B cell (primary cell): ENCODE data around the gene BMP10. TPM values are rescaled to one million over a fixed set of nuclear protein-coding genes. Genes with fewer than 3 reads are reported as not detected.

Source experiments
- ATAC-seq: fragments of 200-7000 bp; cut with Tn5 transposase; one replicate; pipeline ENCODE4 v1.10.0; 2021; ENCODE audit warnings: low read depth, mild to moderate bottlenecking, moderate number of reproducible peaks, moderate library complexity
- CTCF ChIA-PET: fragments of 350-600 bp; sonication (Branson Sonifier 250); formaldehyde crosslinking; loops from one replicate; lab custom pipeline; 2021; ENCODE audit warnings: antibody characterized with exemption, inconsistent platforms; lab: Charles Lee
- POLR2A ChIA-PET: fragments of 350-600 bp; sonication (Branson Sonifier 250); formaldehyde crosslinking; loops from one replicate; lab custom pipeline; 2021; ENCODE audit warnings: antibody characterized with exemption; lab: Charles Lee
- DNase-seq: peaks from one replicate; pipeline ENCODE4 v3.0.0; 2013
- H2AFZ ChIP-seq: 2 replicates; pipeline ENCODE4 v1.6.1; 2012; ENCODE audit warnings: mild to moderate bottlenecking, low read depth, low read length; ENCODE audit not compliant: insufficient read depth, poor library complexity, severe bottlenecking
- H3K27ac ChIP-seq, 2 donors: 1 replicate in 1 of 2; 2 replicates in 1 of 2; pipeline ENCODE4 v1.5.1; 2012 to 2013; ENCODE audit warnings: low read length in 2 of 2, mild to moderate bottlenecking in 2 of 2, moderate library complexity in 1 of 2
- H3K27me3 ChIP-seq, 4 experiments: fragments of 200-600 bp in 1 of 4; sonication (generic) in 1 of 4; replicated peaks in 1 of 4; 1 replicate in 2 of 4; 2 replicates in 2 of 4; pipeline versions ENCODE4 v1.6.1 to v1.7.0; 2013 to 2016; ENCODE audit warnings: low read length in 3 of 4, mild to moderate bottlenecking in 2 of 4, mixed read lengths in 1 of 4, moderate library complexity in 1 of 4; ENCODE audit not compliant: insufficient read depth in 4 of 4, control insufficient read depth in 3 of 4; ENCODE audit errors: control extremely low read depth in 1 of 4
- H3K36me3 ChIP-seq, 2 experiments: replicated peaks in 1 of 2; 1 replicate in 1 of 2; 2 replicates in 1 of 2; pipeline versions ENCODE4 v1.6.1 to v1.7.1; 2013; ENCODE audit warnings: low read length in 1 of 2; ENCODE audit not compliant: insufficient read depth in 2 of 2, control insufficient read depth in 1 of 2; ENCODE audit errors: control extremely low read depth in 1 of 2, extremely low read depth in 1 of 2
- H3K4me1 ChIP-seq, 2 donors: fragments of 200-600 bp in 1 of 2; sonication (generic) in 1 of 2; 1 replicate in 1 of 2; 2 replicates in 1 of 2; pipeline versions ENCODE4 v1.5.1 to v1.6.1; 2013 to 2017; ENCODE audit warnings: low read length in 2 of 2; ENCODE audit not compliant: control insufficient read depth in 2 of 2, insufficient read depth in 2 of 2
- H3K4me2 ChIP-seq: replicated peaks from 2 replicates; pipeline ENCODE3; 2012; ENCODE audit warnings: mild to moderate bottlenecking, low read depth, low read length; ENCODE audit not compliant: poor library complexity, severe bottlenecking
- H3K4me3 ChIP-seq, 5 experiments: fragments of 200-600 bp in 1 of 5; sonication (generic) in 1 of 5; 1 replicate in 3 of 5; 2 replicates in 2 of 5; pipeline versions ENCODE4 v1.5.1 to v1.7.0; 2011 to 2016; ENCODE audit warnings: low read length in 4 of 5, mild to moderate bottlenecking in 4 of 5, low read depth in 2 of 5, control low read depth in 1 of 5, moderate library complexity in 1 of 5; ENCODE audit not compliant: insufficient read depth in 1 of 5; ENCODE audit errors: control extremely low read depth in 1 of 5, extremely low read depth in 1 of 5
- H3K79me2 ChIP-seq: fragments of 200-600 bp; sonication (generic); one replicate; pipeline ENCODE4 v1.6.0; 2016; ENCODE audit warnings: low read length; ENCODE audit not compliant: control insufficient read depth, insufficient read depth
- H3K9ac ChIP-seq: fragments of 200-600 bp; sonication (generic); 2 replicates; pipeline ENCODE4 v1.6.1; 2017; ENCODE audit warnings: mild to moderate bottlenecking, low read length, moderate library complexity
- H3K9me3 ChIP-seq, 3 donors: one replicate each; pipeline versions ENCODE4 v1.6.1 to v1.7.1; 2013; ENCODE audit warnings: low read length in 2 of 3; ENCODE audit not compliant: control insufficient read depth in 2 of 3, insufficient read depth in 1 of 3; ENCODE audit errors: control extremely low read depth in 1 of 3
- H4K20me1 ChIP-seq: 2 replicates; pipeline ENCODE4 v1.6.0; 2012; ENCODE audit warnings: mild to moderate bottlenecking, low read length; ENCODE audit not compliant: insufficient read depth, control insufficient read depth, poor library complexity, severe bottlenecking
- H3K27ac Mint-ChIP-seq: one replicate; pipeline ENCODE4 v1.8.0; 2021; ENCODE audit warnings: mixed read lengths
- H3K27me3 Mint-ChIP-seq: one replicate; pipeline ENCODE4 v1.8.0; 2021; ENCODE audit warnings: mixed read lengths
- H3K4me1 Mint-ChIP-seq: one replicate; pipeline ENCODE4 v1.8.0; 2021; ENCODE audit warnings: mixed read lengths
- H3K4me3 Mint-ChIP-seq: one replicate; pipeline ENCODE4 v1.8.0; 2021; ENCODE audit warnings: mixed read lengths
- H3K9me3 Mint-ChIP-seq: one replicate; pipeline ENCODE4 v1.8.0; 2022; ENCODE audit warnings: mixed read lengths; ENCODE audit not compliant: insufficient read depth
- CTCF ChIP-seq: fragments of 200-600 bp; IDR thresholded peaks from one replicate; pipeline ENCODE4 v1.8.0; 2022; ENCODE audit warnings: antibody characterized with exemption, mild to moderate bottlenecking
- EZH2 ChIP-seq: IDR thresholded peaks from 2 replicates; pipeline ENCODE4 v1.6.1; 2012; ENCODE audit warnings: borderline replicate concordance, low read depth, mild to moderate bottlenecking, moderate library complexity, low read length; ENCODE audit not compliant: insufficient read depth, poor library complexity, severe bottlenecking
- WGBS: methylation state at CpG from one replicate; pipeline ENCODE4 v1.1.5; 2013; ENCODE audit warnings: missing lambda C conversion rate; ENCODE audit not compliant: insufficient coverage; 5-methylcytosine and 5-hydroxymethylcytosine counted together
- intact Hi-C: fragments of 100-400 bp; cut with micrococcal nuclease; formaldehyde crosslinking; loops from one replicate; pipeline ENCODE4 v1.10.0; 2022
- polyA plus RNA-seq: library from polyadenylated mRNA; depleted of rRNA; stranded (reverse); fragments of >200 nt; gene quantifications from 2 replicates; pipeline ENCODE4 v1.2.3, GENCODE V29; 2012
- total RNA-seq, 2 donors: library from RNA; stranded (reverse); fragments of 120-200 nt in 1 of 2; gene quantifications; 1 replicate in 1 of 2; 2 replicates in 1 of 2; pipeline versions ENCODE4 v1.2.3 to v1.2.4, GENCODE V29; 2013 to 2022

Gene BMP10
- total and polyA plus RNA-seq, 2 donors (not counting 1 experiment from before 2014, with no cell fraction given), result not detected

GRCh38 chr2:68920481-68921170 is 49.4 kb upstream of the BMP10 start:
- Histone ChIP-seq H4K20me1 (no peaks in the 10 kb centered on the region), H3K79me2 (no peaks in the 10 kb centered on the region), H2AFZ (no peak overlapping the region), H3K9me3 (no peaks in the 10 kb centered on the region), H3K9ac (no peak overlapping the region), H3K27ac (no peak overlapping the region), H3K36me3 (no peaks in the 10 kb centered on the region), H3K4me1 (no peaks in the 10 kb centered on the region), H3K4me2 (no peak overlapping the region), H3K27me3 (no peaks in the 10 kb centered on the region), H3K4me3 (no peak overlapping the region)
- no peak overlapping the region for H3K27ac Mint-ChIP-seq
- intact Hi-C loops, result no loop called here
- DNase-seq, result no peak
- H3K4me3 Mint-ChIP-seq, result no peak overlapping the region
- no peaks in the 10 kb centered on the region for H3K4me1 Mint-ChIP-seq
- 94% methylated on average over 2 of the region's 6 CpGs for WGBS
- no peaks in the 10 kb centered on the region for H3K9me3 Mint-ChIP-seq
- ATAC-seq, result no peak
- CTCF ChIA-PET, result interaction anchor here (0.7 to 9.4 kb wide), 6 partner anchors 169 to 455 kb away, joined by 3 to 173 read pairs (median 72); partner anchors contain the start of genes APLF and FBXO48
- POLR2A ChIA-PET, result no interaction called here
- no peak for TF ChIP-seq EZH2
- TF ChIP-seq CTCF, result no peak
- peaks cover 4% of the 10 kb centered on the region for H3K27me3 Mint-ChIP-seq

- H2AFZ ChIP-seq, result no peak overlapping the region
- no peak overlapping the region for H3K4me2 ChIP-seq
- CTCF ChIA-PET, result interaction anchor here (0.7 to 3.0 kb wide), 4 partner anchors 26 to 431 kb away, joined by 3 to 10 read pairs (median 4); no protein-coding TSS in a partner anchor
- H3K9me3 ChIP-seq, result no peaks in the 10 kb centered on the region
- DNase-seq, result no peak
- Mint-ChIP-seq H3K9me3 (no peaks in the 10 kb centered on the region), H3K27me3 (no peaks in the 10 kb centered on the region), H3K4me3 (no peak overlapping the region), H3K27ac (no peak overlapping the region), H3K4me1 (no peaks in the 10 kb centered on the region)
- H3K4me1 ChIP-seq, result no peaks in the 10 kb centered on the region
- H4K20me1 ChIP-seq, result no peaks in the 10 kb centered on the region
- H3K79me2 ChIP-seq, result no peaks in the 10 kb centered on the region
- H3K27ac ChIP-seq, result no peak overlapping the region
- H3K27me3 ChIP-seq, result no peaks in the 10 kb centered on the region
- H3K9ac ChIP-seq, result no peak overlapping the region
- intact Hi-C loops, result no loop called here
- H3K36me3 ChIP-seq, result no peaks in the 10 kb centered on the region
- TF ChIP-seq CTCF (no peak), EZH2 (no peak)
- no peak overlapping the region for H3K4me3 ChIP-seq
- POLR2A ChIA-PET, result no interaction called here
- 100% methylated on average over 5 of the region's 7 CpGs for WGBS
- no peak for ATAC-seq
Measured at GRCh38 chr2:68918497-68918896, 47.3 kb upstream of the BMP10 start.
